Brain microvascular endothelial cell (primary cell): ENCODE data around the gene PLCG2.

ENCODE experiments used
- DNase-seq: peaks from one replicate; pipeline ENCODE4 v3.0.0-alpha.2; 2020
- H3K27ac ChIP-seq: fragments of 250-450 bp; sonication (Bioruptor Pico); 2 replicates; pipeline ENCODE4 v1.5.1; 2020; ENCODE audit warnings: mild to moderate bottlenecking, moderate library complexity
- H3K27me3 ChIP-seq: fragments of 250-450 bp; sonication (Bioruptor Pico); replicated peaks from 2 replicates; pipeline ENCODE4 v1.5.1; 2020; ENCODE audit warnings: mild to moderate bottlenecking
- H3K36me3 ChIP-seq: fragments of 250-450 bp; sonication (Bioruptor Pico); replicated peaks from 2 replicates; pipeline ENCODE4 v1.5.1; 2020; ENCODE audit warnings: mild to moderate bottlenecking
- H3K4me3 ChIP-seq: 2 replicates; pipeline ENCODE4 v1.5.1; 2011; ENCODE audit warnings: low read depth, mild to moderate bottlenecking, control low read depth, low read length, moderate library complexity
- CTCF ChIP-seq: IDR thresholded peaks from 2 replicates; pipeline ENCODE4 v1.5.1; 2011; ENCODE audit warnings: low read depth, mild to moderate bottlenecking, moderate library complexity, low read length, control low read depth, inconsistent platforms; ENCODE audit errors: missing control alignments
- in situ Hi-C: cut with HindIII; loops from 2 replicates; pipeline ENCODE4 v1.10.0; 2017; ENCODE audit warnings: low sequenced_read_pairs, low pct_ligation_motif_present

Gene PLCG2

GRCh38 chr16:81804134-81804610, 25.1 kb downstream of the PLCG2 start:
- Histone ChIP-seq H3K27ac (no peak overlapping the region), H3K36me3 (no peaks in the 10 kb centered on the region), H3K4me3 (no peak overlapping the region), H3K27me3 (no peaks in the 10 kb centered on the region)
- no peak for DNase-seq
- no peak for TF ChIP-seq CTCF
- in situ Hi-C loops = no loop called here

GRCh38 chr16:81806696-81807095, 27.6 kb downstream of the PLCG2 start:
- no peak for TF ChIP-seq CTCF
- Histone ChIP-seq H3K27ac (no peak overlapping the region), H3K4me3 (no peak overlapping the region), H3K36me3 (no peaks in the 10 kb centered on the region), H3K27me3 (no peaks in the 10 kb centered on the region)
- DNase-seq = no peak
- in situ Hi-C loops = no loop called here

GRCh38 chr16:81807767-81808358, 28.8 kb downstream of the PLCG2 start:
- Histone ChIP-seq H3K36me3 (no peaks in the 10 kb centered on the region), H3K4me3 (no peak overlapping the region), H3K27me3 (no peaks in the 10 kb centered on the region), H3K27ac (no peak overlapping the region)
- TF ChIP-seq CTCF = no peak
- in situ Hi-C loops = no loop called here
- no peak for DNase-seq

GRCh38 chr16:81808933-81809480, 29.9 kb downstream of the PLCG2 start:
- TF ChIP-seq CTCF = no peak
- H3K36me3 ChIP-seq = no peaks in the 10 kb centered on the region
- H3K27me3 ChIP-seq = no peaks in the 10 kb centered on the region
- no peak for DNase-seq
- H3K4me3 ChIP-seq = no peak overlapping the region
- no peak overlapping the region for H3K27ac ChIP-seq
- in situ Hi-C loops = no loop called here

- no peak for DNase-seq
- Histone ChIP-seq H3K27me3 (no peaks in the 10 kb centered on the region), H3K36me3 (no peaks in the 10 kb centered on the region), H3K27ac (no peak overlapping the region), H3K4me3 (no peak overlapping the region)
- TF ChIP-seq CTCF = no peak
- in situ Hi-C loops = no loop called here
Measured at GRCh38 chr16:81809567-81809966, 30.5 kb downstream of the PLCG2 start.

- H3K36me3 ChIP-seq = no peaks in the 10 kb centered on the region
Measured at GRCh38 chr16:81810361-81810760, 31.3 kb downstream of the PLCG2 start.

More at GRCh38 chr16:81810361-81810760, 31.3 kb downstream of the PLCG2 start:
- no peak for DNase-seq
- Histone ChIP-seq H3K27me3 (no peaks in the 10 kb centered on the region), H3K27ac (no peak overlapping the region), H3K4me3 (no peak overlapping the region)
- in situ Hi-C loops = no loop called here
- TF ChIP-seq CTCF = no peak
